ENCODE data around the gene SKA3. TPM values are rescaled to one million over a fixed set of nuclear protein-coding genes. Genes with fewer than 3 reads are reported as not detected.
"Not testable (repeated sequence)": the region's sequence is repeated elsewhere in the genome, so short reads cannot be mapped to it uniquely, and the experiment has no call there.

Gene SKA3
- total RNA-seq, 1 donor from 2014 or later = 1.7 TPM

DNA sequence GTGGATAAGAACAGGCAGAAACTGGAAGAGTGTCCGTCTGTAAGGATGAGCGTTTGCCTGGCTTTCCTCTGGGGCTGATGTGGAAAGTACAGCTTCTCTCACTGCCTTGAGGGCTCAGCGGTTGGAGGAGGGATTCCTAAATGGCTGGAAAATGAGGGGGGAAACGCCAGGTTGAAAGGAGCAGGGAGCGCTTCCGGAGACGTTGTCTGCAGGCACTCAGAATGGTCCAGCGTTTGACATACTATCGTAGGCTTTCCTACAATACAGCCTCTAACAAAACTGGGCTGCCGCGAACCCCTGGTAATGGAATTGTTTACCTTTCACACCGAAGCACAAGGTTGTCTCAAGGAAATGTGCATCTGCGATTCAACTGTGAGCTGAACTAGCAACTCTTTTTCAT is 40.0 kb upstream of the SKA3 start:
- Histone ChIP-seq H3K4me1 (no peaks in the 10 kb centered on the region), H3K27me3 (peaks cover 7% of the 10 kb centered on the region), H3K9me3 (no peaks in the 10 kb centered on the region), H3K4me3 (no peak overlapping the region), H3K27ac (no peak overlapping the region), H3K36me3 (no peaks in the 10 kb centered on the region)
- DNase-seq (no peak), ATAC-seq (no peak)
- no peak for TF ChIP-seq CTCF (IDR thresholded peaks at IDR 0.05)
- intact Hi-C loops (cut with DNase I) = no loop called here

DNA sequence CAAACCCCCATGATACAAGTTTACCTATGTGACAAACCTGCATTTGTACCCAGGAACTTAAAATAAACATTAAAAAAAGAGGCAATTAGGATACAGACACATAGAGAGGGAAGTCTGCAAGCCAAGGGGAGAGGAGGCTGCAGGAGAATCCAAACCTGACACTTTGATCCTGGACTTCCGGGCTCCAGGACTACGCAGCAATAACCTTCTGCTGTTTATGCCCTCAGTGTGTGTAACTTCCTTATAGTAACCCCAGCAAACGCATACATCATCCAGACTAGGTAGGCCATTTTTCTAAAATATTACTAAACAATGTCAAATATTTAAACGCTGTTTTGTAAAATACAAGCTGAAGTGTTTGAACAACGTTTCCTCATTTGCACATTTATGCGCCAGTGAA is 39.1 kb upstream of the SKA3 start:
- H3K36me3 ChIP-seq; H3K4me1 ChIP-seq; intact Hi-C loops (cut with DNase I); H3K27me3 ChIP-seq; H3K9me3 ChIP-seq; ATAC-seq; DNase-seq; H3K27ac ChIP-seq; H3K4me3 ChIP-seq: not testable (repeated sequence)

DNA sequence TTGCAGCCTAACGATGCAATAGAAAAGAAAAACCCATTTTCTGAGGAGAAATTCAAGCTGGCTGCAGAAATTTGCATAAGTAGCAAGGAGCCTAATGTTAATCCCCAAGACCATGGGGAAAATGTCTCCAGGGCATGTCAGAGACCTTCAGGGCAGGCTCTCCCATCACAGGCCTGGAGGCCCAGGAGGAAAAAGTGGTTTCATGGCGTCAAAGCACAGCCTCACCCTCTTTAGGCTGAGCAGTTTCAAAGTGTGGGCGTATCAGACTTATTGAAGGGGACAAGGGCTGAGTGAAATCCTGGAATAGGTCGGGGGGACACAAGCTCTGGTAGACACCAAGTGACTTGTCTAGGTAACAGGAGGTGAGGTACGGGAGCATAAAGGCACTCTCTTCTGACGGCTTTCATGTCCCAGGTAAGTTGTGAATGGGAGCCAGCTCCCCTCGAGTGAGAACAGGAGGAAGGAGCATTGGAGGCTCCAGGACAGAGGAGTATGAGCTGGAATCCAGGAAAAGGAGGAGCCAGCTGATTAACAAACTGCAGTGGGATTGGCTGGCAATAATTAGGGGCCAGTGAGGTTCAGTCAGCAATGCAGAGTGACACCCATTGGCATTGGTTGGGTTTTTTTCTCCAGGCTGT is 35.9 kb upstream of the SKA3 start:
- Histone ChIP-seq H3K27me3 (peaks cover 7% of the 10 kb centered on the region), H3K36me3 (no peaks in the 10 kb centered on the region), H3K9me3 (no peaks in the 10 kb centered on the region), H3K4me1 (no peaks in the 10 kb centered on the region), H3K4me3 (no peak overlapping the region), H3K27ac (no peak overlapping the region)
- TF ChIP-seq CTCF (IDR thresholded peaks at IDR 0.05) = no peak
- no peak for ATAC-seq
- intact Hi-C loops (cut with DNase I) = no loop called here
- no peak for DNase-seq

DNA sequence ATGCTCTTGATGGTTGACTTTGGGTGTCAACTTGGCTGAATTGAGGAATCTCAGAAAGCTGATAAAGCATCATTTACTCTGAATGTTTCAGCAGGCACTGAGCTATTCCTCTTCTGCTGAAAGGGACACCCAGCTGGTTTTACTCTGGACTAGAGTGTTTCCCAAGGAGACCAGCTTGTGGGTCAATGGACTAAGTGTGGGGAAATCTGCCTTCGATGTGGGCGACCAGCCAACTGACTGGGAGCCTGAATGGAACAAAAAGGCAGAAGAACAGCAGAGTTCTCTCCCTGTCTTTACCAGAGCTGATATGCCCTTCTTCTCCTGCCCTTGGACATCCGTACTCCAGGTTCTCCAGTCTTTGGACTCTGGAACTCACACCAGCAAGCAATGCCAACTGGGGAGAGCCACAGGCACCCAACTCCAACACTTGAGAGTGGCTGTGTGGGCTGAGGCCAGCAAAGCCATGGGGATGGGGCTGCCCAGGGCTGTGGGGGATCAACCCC is 32.4 kb upstream of the SKA3 start:
- DNase-seq (no peak), ATAC-seq (no peak)
- Histone ChIP-seq H3K9me3 (no peaks in the 10 kb centered on the region), H3K4me1 (no peaks in the 10 kb centered on the region), H3K36me3 (no peaks in the 10 kb centered on the region), H3K4me3 (no peak overlapping the region), H3K27ac (no peak overlapping the region), H3K27me3 (peaks cover 7% of the 10 kb centered on the region)
- no peak for TF ChIP-seq CTCF (IDR thresholded peaks at IDR 0.05)
- intact Hi-C loops (cut with DNase I) = no loop called here

- H3K4me3 ChIP-seq = no peak overlapping the region
- no peak for ATAC-seq
- no peak for TF ChIP-seq CTCF (IDR thresholded peaks at IDR 0.05)
- H3K36me3 ChIP-seq = no peaks in the 10 kb centered on the region
- H3K4me1 ChIP-seq = no peaks in the 10 kb centered on the region
- DNase-seq = no peak
- no peak overlapping the region for H3K27ac ChIP-seq
- no peaks in the 10 kb centered on the region for H3K27me3 ChIP-seq
- no peaks in the 10 kb centered on the region for H3K9me3 ChIP-seq
- intact Hi-C loops (cut with DNase I) = no loop called here
These were observed 26.6 kb upstream of the SKA3 start for GRCh38 chr13:21202767-21203531.

GRCh38 chr13:21201456-21202190 is 25.3 kb upstream of the SKA3 start:
- DNase-seq; H3K27me3 ChIP-seq; H3K9me3 ChIP-seq; H3K27ac ChIP-seq; ATAC-seq; H3K36me3 ChIP-seq; H3K4me3 ChIP-seq; H3K4me1 ChIP-seq; intact Hi-C loops (cut with DNase I): not testable (repeated sequence)

DNA sequence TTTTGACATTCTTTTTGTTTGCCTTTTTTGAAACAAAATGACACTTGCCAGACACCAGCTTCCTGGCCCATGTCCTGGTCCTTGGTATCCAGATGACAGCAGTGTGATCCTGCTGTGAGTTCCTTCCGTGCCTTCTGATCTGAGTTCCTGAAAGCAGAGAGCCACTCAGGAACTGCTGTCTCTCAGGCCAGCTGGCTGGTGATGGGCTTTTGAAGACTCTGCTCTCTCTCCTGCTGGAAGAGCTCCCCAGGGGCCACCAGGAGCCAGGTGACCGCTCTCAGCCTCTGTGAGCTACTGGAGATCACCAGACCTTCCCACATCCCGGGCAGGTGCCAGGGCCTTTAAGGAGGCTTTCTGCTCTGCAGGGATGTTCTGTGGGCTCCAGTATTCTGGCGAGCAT is 22.0 kb upstream of the SKA3 start:
- H3K4me3 ChIP-seq; H3K27me3 ChIP-seq; H3K36me3 ChIP-seq; H3K4me1 ChIP-seq; ATAC-seq; DNase-seq; intact Hi-C loops (cut with DNase I); H3K27ac ChIP-seq; H3K9me3 ChIP-seq: not testable (repeated sequence)

DNA sequence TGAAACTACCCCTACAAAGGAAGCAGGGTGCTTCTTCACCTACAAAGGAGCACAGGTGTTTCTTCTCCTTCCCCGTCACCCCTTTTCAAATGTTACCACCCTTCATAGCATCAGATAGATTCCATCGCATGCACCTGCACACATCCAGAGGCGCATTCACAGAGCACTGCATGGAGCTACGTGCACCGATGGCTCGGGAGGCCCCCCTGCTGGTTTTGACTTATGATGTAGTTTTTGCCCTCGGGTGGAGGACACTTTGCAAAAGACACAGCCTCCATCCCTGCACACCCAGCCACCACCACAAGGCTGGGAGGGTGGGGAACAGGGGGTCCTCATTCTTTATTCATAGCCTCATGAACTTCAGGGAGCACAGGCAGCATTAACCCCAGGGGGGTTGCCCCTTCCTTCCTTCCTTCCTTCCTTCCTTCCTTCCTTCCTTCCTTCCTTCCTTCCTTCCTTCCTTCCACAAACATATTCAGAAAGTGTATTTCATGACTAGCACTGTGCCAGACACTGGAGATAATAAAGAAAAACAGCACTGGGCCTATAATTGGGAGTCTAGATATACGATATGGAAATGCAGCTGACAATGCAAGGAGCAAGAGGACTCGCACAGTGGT is 21.4 kb upstream of the SKA3 start:
- H3K27ac ChIP-seq; H3K9me3 ChIP-seq; H3K4me1 ChIP-seq; H3K27me3 ChIP-seq; intact Hi-C loops (cut with DNase I); ATAC-seq; H3K36me3 ChIP-seq; H3K4me3 ChIP-seq; DNase-seq: not testable (repeated sequence)

DNA sequence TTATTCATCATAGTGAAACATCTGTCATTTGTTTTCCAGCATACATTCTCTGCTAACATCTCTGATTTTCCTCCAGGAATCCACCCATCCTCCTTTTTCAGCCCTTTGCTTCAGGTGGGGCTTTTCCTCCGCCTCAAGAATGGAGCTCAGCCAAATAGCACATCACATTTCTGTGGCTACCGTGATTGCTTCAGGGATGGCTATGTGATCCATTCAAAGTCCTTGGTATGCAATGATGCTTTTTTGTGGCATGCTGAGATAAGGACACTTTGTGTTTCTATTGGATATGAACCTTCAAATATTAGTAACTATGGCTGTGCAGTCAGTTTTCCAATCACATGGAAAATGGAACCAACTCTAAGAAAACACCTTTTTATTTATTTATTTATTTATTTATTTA is 18.4 kb upstream of the SKA3 start:
- H3K27me3 ChIP-seq; H3K36me3 ChIP-seq; intact Hi-C loops (cut with DNase I); ATAC-seq; H3K4me1 ChIP-seq; H3K9me3 ChIP-seq; H3K27ac ChIP-seq; H3K4me3 ChIP-seq; DNase-seq: not testable (repeated sequence)

All from upper lobe of right lung (tissue), 1 donor.